Measurements from ENCODE around the gene LTN1. TPM values are rescaled to one million over a fixed set of nuclear protein-coding genes. Genes with fewer than 3 reads are reported as not detected.

The LTN1 gene, protein sequence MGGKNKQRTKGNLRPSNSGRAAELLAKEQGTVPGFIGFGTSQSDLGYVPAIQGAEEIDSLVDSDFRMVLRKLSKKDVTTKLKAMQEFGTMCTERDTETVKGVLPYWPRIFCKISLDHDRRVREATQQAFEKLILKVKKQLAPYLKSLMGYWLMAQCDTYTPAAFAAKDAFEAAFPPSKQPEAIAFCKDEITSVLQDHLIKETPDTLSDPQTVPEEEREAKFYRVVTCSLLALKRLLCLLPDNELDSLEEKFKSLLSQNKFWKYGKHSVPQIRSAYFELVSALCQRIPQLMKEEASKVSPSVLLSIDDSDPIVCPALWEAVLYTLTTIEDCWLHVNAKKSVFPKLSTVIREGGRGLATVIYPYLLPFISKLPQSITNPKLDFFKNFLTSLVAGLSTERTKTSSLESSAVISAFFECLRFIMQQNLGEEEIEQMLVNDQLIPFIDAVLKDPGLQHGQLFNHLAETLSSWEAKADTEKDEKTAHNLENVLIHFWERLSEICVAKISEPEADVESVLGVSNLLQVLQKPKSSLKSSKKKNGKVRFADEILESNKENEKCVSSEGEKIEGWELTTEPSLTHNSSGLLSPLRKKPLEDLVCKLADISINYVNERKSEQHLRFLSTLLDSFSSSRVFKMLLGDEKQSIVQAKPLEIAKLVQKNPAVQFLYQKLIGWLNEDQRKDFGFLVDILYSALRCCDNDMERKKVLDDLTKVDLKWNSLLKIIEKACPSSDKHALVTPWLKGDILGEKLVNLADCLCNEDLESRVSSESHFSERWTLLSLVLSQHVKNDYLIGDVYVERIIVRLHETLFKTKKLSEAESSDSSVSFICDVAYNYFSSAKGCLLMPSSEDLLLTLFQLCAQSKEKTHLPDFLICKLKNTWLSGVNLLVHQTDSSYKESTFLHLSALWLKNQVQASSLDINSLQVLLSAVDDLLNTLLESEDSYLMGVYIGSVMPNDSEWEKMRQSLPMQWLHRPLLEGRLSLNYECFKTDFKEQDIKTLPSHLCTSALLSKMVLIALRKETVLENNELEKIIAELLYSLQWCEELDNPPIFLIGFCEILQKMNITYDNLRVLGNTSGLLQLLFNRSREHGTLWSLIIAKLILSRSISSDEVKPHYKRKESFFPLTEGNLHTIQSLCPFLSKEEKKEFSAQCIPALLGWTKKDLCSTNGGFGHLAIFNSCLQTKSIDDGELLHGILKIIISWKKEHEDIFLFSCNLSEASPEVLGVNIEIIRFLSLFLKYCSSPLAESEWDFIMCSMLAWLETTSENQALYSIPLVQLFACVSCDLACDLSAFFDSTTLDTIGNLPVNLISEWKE (N-terminal part only)
- 10 to 100 TPM; 19.8 to 21.8 TPM for total RNA-seq
- polyA plus RNA-seq (2013, experiment 1 of 2) = 21.6 TPM
- 20.5 TPM for polyA plus RNA-seq (2013, experiment 2 of 2)
- long read RNA-seq, experiment 1, partial matches to known transcripts = 0 of 2 reads
- long read RNA-seq, experiment 1, other reads (novel, unspliced or antisense) = 2 of 2 reads
- long read RNA-seq, experiment 2, full-length matches to known transcripts = 12 of 22 reads
- long read RNA-seq, experiment 2, partial matches to known transcripts = 3 of 22 reads
- long read RNA-seq, experiment 2, other reads (novel, unspliced or antisense) = 7 of 22 reads
- long read RNA-seq, experiment 3, full-length matches to known transcripts = 5 of 87 reads
- long read RNA-seq, experiment 3, partial matches to known transcripts = 72 of 87 reads
- long read RNA-seq, experiment 3, other reads (novel, unspliced or antisense) = 10 of 87 reads
- long read RNA-seq, experiment 4, partial matches to known transcripts = 20 of 21 reads
- long read RNA-seq, experiment 4, other reads (novel, unspliced or antisense) = 1 of 21 reads

DNA sequence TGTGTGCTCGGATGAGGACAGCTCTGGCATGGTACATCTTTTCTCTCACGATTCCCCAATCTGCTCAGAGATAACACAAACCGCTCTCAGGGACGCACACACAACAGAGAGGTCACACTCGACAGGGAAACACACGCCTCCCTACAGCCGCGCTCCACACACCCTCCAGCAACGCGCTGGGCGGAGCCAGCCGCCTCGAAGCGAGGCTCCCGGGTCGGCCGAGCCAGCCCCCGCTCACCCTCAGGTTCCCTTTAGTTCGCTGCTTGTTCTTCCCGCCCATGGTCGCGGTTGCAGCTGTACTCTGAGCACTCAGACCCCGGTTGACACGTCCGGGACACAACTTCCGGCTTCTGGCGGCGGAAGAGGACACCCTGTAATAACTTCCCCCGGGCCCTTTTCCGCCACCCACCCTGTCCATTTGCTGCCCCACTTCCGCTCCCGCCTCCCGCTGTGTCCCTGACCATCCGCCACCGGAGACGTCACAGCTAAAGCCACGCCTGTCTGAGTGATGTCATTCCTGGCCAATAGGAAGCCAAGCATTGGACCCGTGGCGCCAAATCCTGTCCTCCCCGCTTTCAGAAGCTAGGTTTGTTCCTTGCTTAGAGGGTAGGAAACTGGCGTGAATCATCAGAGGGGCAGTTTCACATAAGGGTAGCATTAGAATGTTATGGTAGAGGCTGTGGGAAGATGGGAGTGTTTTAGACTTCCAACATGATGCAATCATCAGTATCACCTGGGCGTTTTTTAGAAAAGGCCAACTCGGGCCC, at the start of gene LTN1:
TSS of gene LTN1 (minus strand) at position 352 of the 767 bp plus-strand sequence. CDS start at position 280, 72 bp downstream.
- WGBS, 2 experiments (ENCODE audit: insufficient coverage in 1 of 2, insufficient read length in 1 of 2) = 2 to 3% methylated on average over 26 to 43 of the region's 43 CpGs
- H3K9me3 Mint-ChIP-seq = no peaks in the 10 kb centered on the region
- TF ChIP-seq, protein P1, sequence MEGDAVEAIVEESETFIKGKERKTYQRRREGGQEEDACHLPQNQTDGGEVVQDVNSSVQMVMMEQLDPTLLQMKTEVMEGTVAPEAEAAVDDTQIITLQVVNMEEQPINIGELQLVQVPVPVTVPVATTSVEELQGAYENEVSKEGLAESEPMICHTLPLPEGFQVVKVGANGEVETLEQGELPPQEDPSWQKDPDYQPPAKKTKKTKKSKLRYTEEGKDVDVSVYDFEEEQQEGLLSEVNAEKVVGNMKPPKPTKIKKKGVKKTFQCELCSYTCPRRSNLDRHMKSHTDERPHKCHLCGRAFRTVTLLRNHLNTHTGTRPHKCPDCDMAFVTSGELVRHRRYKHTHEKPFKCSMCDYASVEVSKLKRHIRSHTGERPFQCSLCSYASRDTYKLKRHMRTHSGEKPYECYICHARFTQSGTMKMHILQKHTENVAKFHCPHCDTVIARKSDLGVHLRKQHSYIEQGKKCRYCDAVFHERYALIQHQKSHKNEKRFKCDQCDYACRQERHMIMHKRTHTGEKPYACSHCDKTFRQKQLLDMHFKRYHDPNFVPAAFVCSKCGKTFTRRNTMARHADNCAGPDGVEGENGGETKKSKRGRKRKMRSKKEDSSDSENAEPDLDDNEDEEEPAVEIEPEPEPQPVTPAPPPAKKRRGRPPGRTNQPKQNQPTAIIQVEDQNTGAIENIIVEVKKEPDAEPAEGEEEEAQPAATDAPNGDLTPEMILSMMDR (conservative IDR thresholded peaks at IDR 0.05) = no peak

DNA sequence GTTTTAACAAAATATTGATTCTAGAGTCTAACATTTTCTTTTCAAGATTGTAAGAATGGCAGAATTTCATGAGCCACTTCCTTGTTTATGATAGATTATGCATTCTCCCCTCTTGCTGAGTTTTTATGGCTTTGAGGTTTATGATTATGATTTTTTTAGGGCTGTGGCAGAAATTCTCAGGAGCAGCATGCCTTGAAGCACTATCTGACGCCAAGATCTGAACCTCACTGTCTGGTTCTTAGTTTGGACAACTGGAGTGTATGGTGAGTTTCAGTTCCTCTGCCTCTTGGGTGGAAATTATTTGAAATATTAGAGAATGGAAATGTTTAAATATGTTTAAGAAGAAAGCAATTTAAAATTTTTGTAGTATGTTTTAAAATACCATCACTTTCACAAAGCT, 42.0 kb upstream of the LTN1 start:
- Mint-ChIP-seq H3K36me3 (ENCODE audit: low read depth) (peaks cover 66% of the 10 kb centered on the region), H3K27ac (no peak overlapping the region)

More for the DNA sequence above, at the start of gene LTN1:
- peak within 1 kb of the TSS; percentile 96 for H3K4me3 Mint-ChIP-seq
- H3K36me3 Mint-ChIP-seq (ENCODE audit: low read depth) = peaks cover 4% of the 10 kb centered on the region
- no peaks in the 10 kb centered on the region for H3K9me3 ChIP-seq (ENCODE audit: control insufficient read depth, low read length)
- no peaks in the 10 kb centered on the region for H3K36me3 ChIP-seq (ENCODE audit: control insufficient read depth, insufficient read depth, low read length)
- peak within 1 kb of the TSS; percentile 71 for H3K9ac ChIP-seq (ENCODE audit: extremely low read depth, low read length, poor library complexity, severe bottlenecking)
- peaks cover 4% of the 10 kb centered on the region for H3K4me1 ChIP-seq (ENCODE audit: control insufficient read depth, insufficient read depth, low read length)
- peaks cover 4% of the 10 kb centered on the region for H3K27me3 Mint-ChIP-seq (ENCODE audit: insufficient read depth)
- DNase-seq = peak; percentile 100
- peak within 1 kb of the TSS; percentile 75 for H3K27ac ChIP-seq (ENCODE audit: low read depth, low read length)
- no peaks in the 10 kb centered on the region for H3K27me3 ChIP-seq (ENCODE audit: control insufficient read depth, insufficient read depth, low read length, poor library complexity, severe bottlenecking)
- H3K27ac Mint-ChIP-seq = peak within 1 kb of the TSS; percentile 99
- H3K4me1 Mint-ChIP-seq = peaks cover 5% of the 10 kb centered on the region
- peak within 1 kb of the TSS; percentile 96 for H3K4me3 ChIP-seq (ENCODE audit: low read length)

More for the DNA sequence above, 42.0 kb upstream of the LTN1 start:
- no peaks in the 10 kb centered on the region for H3K9me3 ChIP-seq (ENCODE audit: control insufficient read depth, low read length)
- H3K36me3 ChIP-seq (ENCODE audit: control insufficient read depth, insufficient read depth, low read length) = peaks cover 94% of the 10 kb centered on the region
- H3K27me3 ChIP-seq (ENCODE audit: control insufficient read depth, insufficient read depth, low read length, poor library complexity, severe bottlenecking) = no peaks in the 10 kb centered on the region
- H3K4me1 ChIP-seq (ENCODE audit: control insufficient read depth, insufficient read depth, low read length) = no peaks in the 10 kb centered on the region
- peaks cover under 1% of the 10 kb centered on the region for H3K4me1 Mint-ChIP-seq
- no peak overlapping the region for H3K4me3 ChIP-seq (ENCODE audit: low read length)
- no peak for DNase-seq
- no peaks in the 10 kb centered on the region for H3K27me3 Mint-ChIP-seq (ENCODE audit: insufficient read depth)
- no peak overlapping the region for H3K9ac ChIP-seq (ENCODE audit: extremely low read depth, low read length, poor library complexity, severe bottlenecking)
- TF ChIP-seq, protein P1 (conservative IDR thresholded peaks at IDR 0.05) = no peak
- no peaks in the 10 kb centered on the region for H3K9me3 Mint-ChIP-seq
- WGBS, 2 experiments (ENCODE audit: insufficient coverage in 1 of 2, insufficient read length in 1 of 2) = 96 to 100% methylated on average over 1 of the region's 1 CpG
- H3K4me3 Mint-ChIP-seq = no peak overlapping the region
- H3K27ac ChIP-seq (ENCODE audit: low read depth, low read length) = no peak overlapping the region

Measured in endodermal cell (in vitro differentiated cells).